ENCODE results near the gene KHDC3L.
"Not testable (repeated sequence)": the region's sequence is repeated elsewhere in the genome, so short reads cannot be mapped to it uniquely, and the experiment has no call there.

KHDC3L gene

DNA sequence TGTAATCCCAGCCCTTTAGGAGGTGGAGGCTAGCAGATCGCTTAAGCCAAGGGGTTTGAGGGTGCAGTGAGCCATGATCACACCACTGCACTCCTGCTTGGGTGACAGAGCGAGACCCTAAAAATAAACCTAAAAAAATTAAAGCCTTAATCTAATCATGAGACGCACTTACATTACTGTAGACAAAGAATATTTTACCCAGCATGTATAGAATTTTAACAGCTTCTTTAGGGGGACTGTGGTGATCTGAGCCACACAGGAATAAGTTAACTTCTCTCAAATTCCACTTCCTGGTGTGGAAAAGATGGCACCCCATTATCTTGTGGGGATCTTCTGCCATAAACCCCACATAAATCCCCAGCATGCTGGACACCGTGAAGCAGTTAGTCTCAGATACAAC, 9.5 kb downstream of the KHDC3L start:
- no peak for DNase-seq

DNA sequence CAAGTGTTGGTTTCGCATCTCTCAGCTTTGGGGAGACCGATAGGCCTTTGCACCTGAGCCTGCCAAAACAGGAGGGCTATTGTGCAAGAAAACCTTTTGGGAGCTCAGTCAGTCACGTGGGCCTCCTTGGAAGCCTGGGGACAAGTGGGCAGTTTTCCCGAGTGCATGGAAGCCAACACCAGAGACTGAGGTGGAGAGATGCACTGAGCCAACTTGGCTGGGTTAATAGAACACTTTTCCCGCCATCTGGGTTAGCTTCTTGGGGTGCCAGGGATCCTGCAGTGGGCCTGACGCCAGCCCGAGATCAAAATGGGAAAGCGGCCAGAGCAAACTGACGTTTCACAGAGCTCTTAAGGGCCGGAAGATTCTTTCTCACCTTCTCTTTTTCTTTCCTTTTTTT, 10.1 kb downstream of the KHDC3L start:
- no peak for DNase-seq

DNA sequence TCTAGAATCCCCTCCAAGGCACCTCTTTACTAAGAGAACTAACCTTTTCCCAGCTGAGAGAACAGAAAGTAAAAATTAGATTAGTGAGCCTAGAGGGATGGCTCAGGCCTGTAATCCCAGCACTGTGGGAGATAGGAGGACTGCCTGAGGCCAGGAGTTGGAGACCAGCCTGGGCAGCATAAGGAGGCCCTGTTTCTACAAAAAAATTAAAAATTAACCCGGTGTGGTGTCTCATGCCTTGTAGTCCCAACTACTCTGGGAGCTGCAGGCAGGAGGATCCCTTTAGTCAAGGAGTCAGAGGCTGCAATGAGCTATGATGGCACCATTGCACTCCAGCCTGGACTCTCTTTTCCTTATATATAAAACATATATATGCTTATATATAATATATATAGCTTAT, 12.8 kb downstream of the KHDC3L start:
- DNase-seq: no peak

DNA sequence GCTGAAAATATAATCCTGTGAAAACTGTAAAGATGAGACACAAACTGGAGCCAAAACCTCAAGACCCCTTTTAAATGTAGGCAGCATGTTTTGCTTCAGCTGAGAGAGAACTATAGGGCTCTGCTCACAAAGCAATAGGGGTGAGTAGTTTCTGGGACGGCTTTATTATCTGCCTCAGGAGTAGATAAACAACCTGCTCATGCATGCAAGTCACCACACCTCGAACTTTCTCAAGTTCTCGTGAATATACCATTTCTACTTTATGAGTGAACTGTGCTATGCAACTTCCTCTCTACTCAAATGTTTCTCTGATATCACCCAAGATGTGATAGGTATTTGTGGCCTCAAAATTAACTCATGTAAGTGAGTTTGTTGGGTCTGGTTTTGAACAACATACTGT, 14.8 kb downstream of the KHDC3L start:
- DNase-seq: no peak

DNA sequence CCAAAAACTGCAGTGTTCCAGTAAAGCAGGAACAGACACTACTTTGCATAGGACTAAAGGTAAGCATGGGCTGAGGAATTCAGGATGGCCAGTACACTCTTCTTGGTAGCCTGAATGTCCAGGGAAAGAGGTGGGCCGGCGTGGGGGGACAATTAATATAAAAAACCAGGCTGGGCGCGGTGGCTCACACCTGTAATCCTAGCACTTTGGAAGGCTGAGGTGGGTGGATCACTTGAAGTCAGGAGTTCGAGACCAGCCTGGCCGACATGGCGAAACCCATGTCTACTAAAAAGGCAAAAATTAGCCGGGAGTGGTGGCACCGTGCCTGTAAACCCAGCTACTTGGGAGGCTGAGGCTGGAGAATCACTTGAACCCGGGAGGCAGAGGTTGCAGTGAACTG, 19.1 kb downstream of the KHDC3L start:
- DNase-seq: not testable (repeated sequence)

DNA sequence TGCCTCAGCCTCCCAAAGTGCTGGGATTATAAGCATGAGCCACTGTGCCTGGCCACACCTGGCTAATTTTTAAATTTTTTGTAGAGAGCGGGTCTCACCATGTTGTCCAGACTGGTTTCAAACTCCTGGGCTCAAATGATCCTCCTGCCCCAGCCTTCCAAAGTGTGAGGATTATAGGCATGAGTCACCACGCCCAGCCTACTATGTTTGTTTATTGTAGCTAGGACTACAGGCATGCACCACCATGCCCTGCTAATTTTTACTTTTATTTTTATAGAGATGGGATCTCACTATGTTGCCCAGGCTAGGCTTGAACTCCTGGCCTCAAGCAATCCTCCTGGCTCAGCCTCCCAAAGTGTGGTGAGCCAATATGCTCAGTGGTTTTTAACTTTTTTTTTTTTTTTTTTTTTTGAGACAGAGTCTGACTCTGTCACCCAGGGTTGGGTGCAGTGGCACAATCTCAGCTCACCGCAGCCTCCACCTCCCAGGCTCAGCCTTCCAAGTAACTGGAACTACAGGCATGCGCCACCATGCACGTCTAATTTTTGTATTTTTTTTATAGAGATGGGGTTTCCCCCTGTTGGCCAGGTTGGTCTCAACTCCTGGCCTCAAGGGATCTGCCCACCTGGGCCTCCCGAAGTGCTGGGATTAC, 20.1 kb downstream of the KHDC3L start:
- DNase-seq: no peak

DNA sequence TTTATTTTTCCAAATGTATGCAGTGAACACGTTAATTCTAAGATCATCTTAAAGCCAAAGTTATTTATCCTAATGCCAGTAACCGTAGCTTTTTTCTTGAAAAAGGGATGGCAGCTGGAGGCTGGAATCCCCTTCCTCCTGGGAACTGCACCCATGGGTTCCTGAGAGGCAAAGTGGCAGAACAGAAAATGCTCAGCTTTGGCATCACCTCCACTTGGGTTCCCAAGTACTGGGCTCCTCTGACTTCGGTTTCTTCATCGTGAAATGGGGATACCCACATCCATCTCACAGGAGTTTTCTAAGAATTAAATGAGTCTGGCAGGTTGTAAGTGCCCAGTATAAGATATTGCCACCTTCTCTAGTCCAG, 26.0 kb downstream of the KHDC3L start:
- DNase-seq: no peak

DNA sequence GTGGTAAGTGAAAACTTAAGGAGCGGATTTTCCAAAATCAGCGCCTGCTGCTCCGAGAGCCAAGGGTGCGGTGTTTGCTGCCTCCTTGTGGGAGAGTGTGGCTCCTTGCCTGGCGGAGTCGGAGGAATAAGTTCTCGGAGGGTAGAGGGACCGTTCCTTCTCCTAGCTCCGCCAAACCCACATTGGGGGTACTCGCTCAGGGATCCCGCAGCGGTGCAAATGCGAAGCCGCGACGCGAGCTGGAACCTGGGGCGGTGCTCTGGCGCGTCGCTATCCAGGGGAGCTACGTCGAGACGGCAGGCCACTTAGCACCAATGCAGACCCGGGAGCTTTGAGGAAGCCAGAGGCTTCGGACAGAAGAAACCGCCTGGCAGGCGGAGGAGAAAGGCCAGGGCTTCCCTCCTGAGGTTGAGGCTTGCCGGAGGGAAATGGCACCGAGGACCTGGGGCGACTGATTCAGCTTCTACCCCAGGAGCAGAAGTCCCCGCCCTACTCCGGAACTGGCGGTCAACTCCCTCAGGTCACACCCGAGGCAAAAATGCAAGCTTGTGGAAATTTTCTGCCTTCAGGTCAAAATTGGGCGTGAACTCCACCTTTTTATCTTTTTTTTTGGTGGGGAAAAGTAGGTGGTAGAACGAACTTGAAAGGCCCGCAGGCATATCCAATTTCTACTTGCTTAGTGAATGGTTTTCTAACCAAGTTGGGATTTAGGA, 26.5 kb downstream of the KHDC3L start:
- peak; percentile 38 to 56 for DNase-seq

DNA sequence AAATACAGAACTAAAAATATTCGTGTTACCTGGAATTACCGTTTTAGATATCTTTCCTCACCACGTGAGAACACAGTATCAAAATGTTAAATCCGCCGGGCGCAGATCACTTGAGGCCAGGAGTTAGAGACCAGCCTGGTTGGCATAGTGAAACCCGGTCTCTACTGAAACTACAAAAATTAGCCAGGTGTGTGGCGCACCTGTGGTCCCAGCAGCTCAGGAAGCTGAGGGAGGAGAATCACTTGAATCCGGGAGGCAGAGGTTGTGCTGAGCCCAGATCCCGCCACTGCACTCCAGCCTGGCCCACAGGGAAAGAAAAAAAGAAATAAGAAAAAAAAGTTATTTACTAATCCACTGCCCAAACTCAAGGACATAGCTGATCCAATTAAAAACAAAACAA, 27.4 kb downstream of the KHDC3L start:
- DNase-seq: no peak

DNA sequence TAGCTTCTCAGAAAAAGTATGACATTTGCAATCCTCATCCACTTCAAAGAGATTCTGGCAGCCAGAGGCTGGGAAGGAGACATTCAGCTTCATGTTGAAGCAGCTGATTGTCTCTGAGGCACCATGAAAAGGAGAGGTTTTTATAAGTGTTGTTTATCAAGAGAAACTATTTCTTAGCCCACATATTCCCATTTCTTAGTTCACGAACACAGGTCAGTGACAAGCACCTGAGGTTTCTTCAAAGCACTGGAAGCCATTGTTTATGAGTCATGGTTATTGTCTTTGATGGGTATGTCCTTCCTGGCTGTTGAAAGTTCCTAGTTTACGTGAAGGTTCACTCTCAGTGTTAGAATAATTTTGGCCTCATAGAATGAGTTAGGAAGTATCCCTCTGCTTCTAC, 29.2 kb downstream of the KHDC3L start:
- no peak for DNase-seq

DNA sequence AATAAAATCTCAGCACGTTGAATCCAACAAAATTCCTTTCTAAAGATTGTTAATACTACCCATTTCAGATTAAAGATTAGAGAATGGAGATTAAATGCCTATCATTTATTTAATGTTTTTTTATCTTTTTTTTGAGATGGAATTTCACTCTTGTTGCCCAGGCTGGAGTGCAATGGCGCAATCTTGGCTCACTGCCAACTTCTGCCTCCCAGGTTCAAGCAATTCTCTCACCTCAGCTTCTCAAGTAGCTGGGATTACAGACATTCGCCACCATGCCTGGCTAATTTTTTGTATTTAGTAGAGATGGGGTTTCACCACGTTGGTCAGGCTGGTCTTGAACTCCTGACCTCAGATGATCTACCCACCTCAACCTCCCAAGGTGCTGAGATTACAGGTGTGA, 29.7 kb downstream of the KHDC3L start:
- DNase-seq: not testable (repeated sequence)

DNA sequence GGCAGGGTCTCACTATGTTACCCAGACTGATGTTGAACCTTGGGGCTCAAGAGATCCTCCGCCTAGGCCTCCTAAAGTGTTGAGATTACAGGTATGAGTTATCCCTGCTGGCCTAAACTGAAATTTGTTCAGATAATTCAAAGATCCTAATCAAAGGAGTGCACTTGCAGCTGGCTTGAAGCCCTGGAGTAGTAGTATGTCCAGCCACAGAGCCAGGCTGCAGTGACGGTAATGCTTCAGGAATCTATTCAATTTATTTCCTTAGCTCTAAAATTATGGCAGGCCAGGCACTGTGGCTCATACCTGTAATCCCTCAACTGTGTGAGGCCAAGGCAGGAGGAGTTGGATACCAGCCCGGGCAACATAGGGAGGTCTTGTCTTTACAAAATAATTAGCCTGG, 30.8 kb downstream of the KHDC3L start:
- no peak for DNase-seq

DNA sequence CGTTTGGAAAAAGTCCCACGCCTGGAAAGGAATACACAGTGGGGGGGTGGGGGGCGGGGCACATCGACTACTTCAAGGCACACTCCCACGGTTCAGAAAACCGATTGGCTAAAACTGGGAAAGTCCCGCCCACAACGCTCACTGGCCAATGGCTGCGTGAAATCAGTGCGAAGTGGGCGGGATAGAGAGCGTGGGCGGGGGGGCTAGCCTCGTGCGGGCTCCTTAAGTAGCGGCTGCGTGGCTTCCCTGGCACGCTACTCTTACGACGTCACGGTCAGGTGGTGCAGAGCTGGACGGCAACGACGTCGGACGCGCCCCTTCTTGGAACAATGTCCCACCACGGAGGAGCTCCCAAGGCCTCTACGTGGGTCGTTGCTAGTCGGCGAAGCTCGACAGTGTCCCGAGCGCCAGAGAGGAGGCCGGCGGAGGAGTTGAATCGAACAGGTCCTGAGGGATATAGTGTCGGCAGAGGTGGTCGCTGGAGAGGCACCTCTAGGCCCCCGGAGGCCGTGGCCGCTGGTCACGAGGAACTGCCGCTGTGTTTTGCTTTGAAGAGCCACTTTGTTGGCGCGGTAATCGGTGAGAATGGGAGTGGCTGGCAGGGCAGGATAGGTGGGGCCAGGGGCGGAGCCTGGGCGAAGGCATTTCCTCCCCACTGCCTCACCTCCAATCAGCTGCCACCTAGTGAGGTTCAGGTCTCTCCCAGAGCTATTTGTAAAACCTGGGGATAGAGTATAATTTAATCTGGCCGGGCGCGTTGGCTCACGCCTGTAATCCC, 32.3 kb downstream of the KHDC3L start, which contains the start of gene DDX43:
Gene DDX43, plus strand, starts transcription at position 252 of the 778 bp plus-strand sequence. Its CDS starts 78 bp downstream, at position 330.
- DNase-seq: peak; percentile 24 to 44

DNA sequence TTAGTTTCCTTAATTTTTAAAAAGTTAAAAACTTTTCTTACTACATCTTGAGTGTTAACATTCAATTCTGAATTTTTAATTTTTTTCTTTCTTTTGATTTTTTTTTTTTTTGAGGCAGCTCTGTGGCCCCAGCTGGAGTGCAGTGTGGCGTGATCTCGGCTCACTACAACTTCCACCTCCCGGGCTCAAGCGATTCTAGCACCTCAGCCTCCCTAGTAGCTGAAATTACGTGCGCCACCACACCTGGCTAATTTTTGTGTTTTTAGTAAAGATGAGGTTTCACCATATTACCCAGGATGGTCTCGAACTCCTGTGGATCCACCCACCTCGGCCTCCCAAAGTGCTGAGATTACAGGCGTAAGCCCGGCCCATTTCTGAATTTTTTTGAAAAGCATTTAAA, 33.4 kb downstream of the KHDC3L start:
- DNase-seq: no peak

DNA sequence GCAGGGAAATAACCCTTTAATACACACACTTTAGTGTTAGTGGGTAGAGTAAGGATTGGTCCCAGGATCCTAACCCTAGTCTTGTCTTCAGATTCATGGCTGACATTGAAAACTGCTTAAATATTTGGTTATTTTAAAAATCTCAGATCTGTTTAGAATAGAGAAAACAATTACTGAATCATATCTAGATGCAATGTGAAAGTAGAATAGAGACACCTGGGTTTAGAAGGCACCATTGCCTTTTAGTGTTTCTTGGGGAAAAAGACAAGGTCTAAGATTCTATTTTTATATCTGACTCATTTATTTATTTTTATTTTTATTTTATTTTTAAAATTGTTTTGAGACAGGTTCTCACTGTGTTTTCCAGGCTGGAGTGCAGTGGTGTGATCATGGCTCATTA, 38.2 kb downstream of the KHDC3L start:
- no peak for DNase-seq

DNA sequence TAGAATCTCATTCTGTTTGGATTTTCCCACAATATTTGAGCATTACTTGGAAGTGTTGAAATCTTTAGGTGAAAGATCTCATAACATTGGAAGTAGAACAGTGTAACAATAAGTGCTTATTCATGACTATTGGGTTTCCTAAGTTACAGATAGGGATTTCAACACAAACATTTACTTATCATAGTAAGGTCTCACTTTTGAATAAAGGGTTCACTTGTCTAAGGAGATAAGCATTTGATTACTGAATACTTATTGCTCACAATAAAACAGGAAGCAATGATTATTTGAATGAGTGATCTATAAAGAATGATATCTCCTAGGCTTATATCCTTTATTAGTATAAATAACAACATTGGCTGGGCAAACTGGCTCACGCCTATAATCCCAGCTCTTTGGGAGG, 46.9 kb downstream of the KHDC3L start:
- DNase-seq: no peak

DNA sequence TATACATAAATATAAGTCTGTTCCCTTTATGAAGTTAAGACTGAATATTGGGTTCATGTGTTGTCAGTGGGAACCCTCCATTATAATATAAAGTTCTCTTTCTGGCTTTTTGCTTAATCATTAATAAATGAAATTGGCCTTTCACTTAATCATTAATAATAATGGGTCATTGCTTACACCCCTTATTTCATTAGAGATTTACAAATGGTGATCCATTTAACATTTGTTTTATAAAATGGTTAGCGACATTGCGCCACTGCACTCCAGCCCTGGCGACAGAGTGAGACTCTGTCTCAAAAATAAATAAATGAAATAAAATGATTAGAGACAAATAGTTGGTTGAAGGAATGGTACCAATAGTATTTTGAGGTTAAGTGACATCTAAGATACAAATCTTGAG, 50.6 kb downstream of the KHDC3L start:
- no peak for DNase-seq

Measured in stimulated activated CD4-positive, alpha-beta T cell treated with anti-CD3 and anti-CD28 coated beads, Interleukin-4, amount 100 ng/mL, for 4 hours (primary cell).